SK-N-MC (cell line): ENCODE results near the gene RBM20.

ENCODE experiments used
- EZH2 ChIP-seq: fragments of 200-600 bp; sonication (generic); IDR thresholded peaks from one replicate; pipeline ENCODE4 v1.6.1; 2017; ENCODE audit warnings: antibody characterized with exemption
- FOXP2 ChIP-seq: optimal IDR thresholded peaks from 2 replicates; pipeline ENCODE3; 2011; ENCODE audit warnings: mild to moderate bottlenecking, moderate library complexity; ENCODE audit not compliant: insufficient read depth; ENCODE audit errors: extremely low read length, control extremely low read depth
- POLR2AphosphoS5 ChIP-seq: IDR thresholded peaks from 2 replicates; pipeline ENCODE4 v1.6.1; 2012; ENCODE audit warnings: mild to moderate bottlenecking, low read depth, low read length, borderline replicate concordance

DNA sequence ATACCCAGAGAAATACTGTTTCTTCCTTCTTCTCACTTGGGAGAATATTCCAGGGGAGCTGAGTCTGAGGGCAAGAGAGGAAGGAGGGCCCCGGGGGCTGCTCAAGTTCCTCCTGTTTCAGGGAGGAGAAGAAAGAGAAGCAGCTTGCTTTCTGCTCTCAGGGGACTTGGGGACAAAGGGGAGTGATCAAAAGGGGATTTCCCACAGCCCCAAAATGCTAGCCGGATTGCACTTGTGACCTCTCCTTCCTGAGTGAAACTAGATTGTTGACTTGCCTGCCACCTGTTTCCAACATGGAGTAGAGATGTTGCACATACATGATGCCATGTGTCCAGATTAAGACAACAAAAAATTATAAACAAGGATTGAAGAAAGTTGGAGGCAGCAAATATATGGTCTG is 198.9 kb downstream of the RBM20 start:
- TF ChIP-seq EZH2 (no peak), POLR2AphosphoS5 (no peak), FOXP2 (no peak)
